WTC11 (cell line): ENCODE data around the gene UGDH. TPM values are rescaled to one million over a fixed set of nuclear protein-coding genes. Genes with fewer than 3 reads are reported as not detected.

ENCODE experiments used
- ATAC-seq: fragments of 200-7000 bp; cut with Tn5 transposase; 2 replicates; pipeline ENCODE4 v1.10.0; 2021; ENCODE audit warnings: mild to moderate bottlenecking, moderate library complexity
- CTCF ChIA-PET: fragments of 300-600 bp; sonication (Branson Sonifier 250); formaldehyde crosslinking; loops from one replicate; lab custom pipeline; 2021; ENCODE audit warnings: antibody characterized with exemption; lab: Charles Lee
- POLR2A ChIA-PET: fragments of 350-600 bp; sonication (Branson Sonifier 250); formaldehyde crosslinking; loops from one replicate; lab custom pipeline; 2021; ENCODE audit warnings: antibody characterized with exemption; lab: Charles Lee
- DNase-seq: peaks from one replicate; pipeline ENCODE4 v3.0.0; 2021; ENCODE audit warnings: low spot score
- H3K27ac Mint-ChIP-seq: 2 replicates; pipeline ENCODE4 v1.8.0; 2021; ENCODE audit warnings: mixed read lengths
- H3K27me3 Mint-ChIP-seq: 2 replicates; pipeline ENCODE4 v1.8.0; 2021; ENCODE audit warnings: low read depth, mild to moderate bottlenecking, moderate library complexity, mixed read lengths
- H3K36me3 Mint-ChIP-seq: 2 replicates; pipeline ENCODE4 v1.8.0; 2021; ENCODE audit warnings: mixed read lengths
- H3K4me1 Mint-ChIP-seq: 2 replicates; pipeline ENCODE4 v1.8.0; 2022; ENCODE audit warnings: mixed read lengths
- H3K4me3 Mint-ChIP-seq: 2 replicates; pipeline ENCODE4 v1.8.0; 2021; ENCODE audit warnings: mild to moderate bottlenecking, moderate library complexity, mixed read lengths
- H3K9me3 Mint-ChIP-seq: 2 replicates; pipeline ENCODE4 v1.8.0; 2021; ENCODE audit warnings: mixed read lengths
- ATF1 ChIP-seq: sonication (generic); formaldehyde crosslinking; IDR thresholded peaks from 2 replicates; pipeline ENCODE4 v1.8.1; 2023; ENCODE audit warnings: mild to moderate bottlenecking, moderate library complexity, missing genetic modification reagents
- ETV6 ChIP-seq: sonication (generic); formaldehyde crosslinking; IDR thresholded peaks from 2 replicates; pipeline ENCODE4 v1.8.1; 2022; ENCODE audit warnings: mild to moderate bottlenecking, missing genetic modification reagents
- HMGA2 ChIP-seq: fragments of 250-450 bp; sonication (Bioruptor Pico); IDR thresholded peaks from 2 replicates; pipeline ENCODE4 v1.4.0; 2021; ENCODE audit warnings: mild to moderate bottlenecking, moderate library complexity
- IRF2 ChIP-seq: sonication (generic); formaldehyde crosslinking; IDR thresholded peaks from 2 replicates; pipeline ENCODE4 v1.8.0; 2022; ENCODE audit warnings: low read depth, missing genetic modification reagents, borderline replicate concordance
- JUN ChIP-seq: sonication (generic); formaldehyde crosslinking; IDR thresholded peaks from 2 replicates; pipeline ENCODE4 v1.8.0; 2023; ENCODE audit warnings: mild to moderate bottlenecking, missing genetic modification reagents
- MXD4 ChIP-seq: fragments of 250-450 bp; sonication (Bioruptor Pico); IDR thresholded peaks from 2 replicates; pipeline ENCODE4 v1.8.0; 2021; ENCODE audit warnings: mild to moderate bottlenecking, moderate library complexity, borderline replicate concordance
- NFE2L1 ChIP-seq: sonication (generic); formaldehyde crosslinking; IDR thresholded peaks from 2 replicates; pipeline ENCODE4 v1.8.1; 2023; ENCODE audit warnings: missing genetic modification reagents
- PRRX2 ChIP-seq: fragments of 250-450 bp; sonication (Bioruptor Pico); IDR thresholded peaks from 2 replicates; pipeline ENCODE4 v1.8.0; 2021; ENCODE audit warnings: mild to moderate bottlenecking
- RELA ChIP-seq: sonication (generic); formaldehyde crosslinking; IDR thresholded peaks from 2 replicates; pipeline ENCODE4 v1.8.1; 2022; ENCODE audit warnings: missing genetic modification reagents, mild to moderate bottlenecking, borderline replicate concordance
- ZNF232 ChIP-seq: sonication (generic); formaldehyde crosslinking; IDR thresholded peaks from 2 replicates; pipeline ENCODE4 v1.8.0; 2022; ENCODE audit warnings: mild to moderate bottlenecking, missing genetic modification reagents
- ZNF423 ChIP-seq: fragments of 250-450 bp; sonication (Bioruptor Pico); IDR thresholded peaks from 2 replicates; pipeline ENCODE4 v2.1.2; 2022; ENCODE audit warnings: mild to moderate bottlenecking, moderate library complexity
- total RNA-seq: library from RNA; stranded (reverse); gene quantifications from 3 replicates; pipeline ENCODE4 v1.2.3, GENCODE V29; 2021
- TF ChIP-seq, protein P1 (sequence below): sonication (generic); formaldehyde crosslinking; IDR thresholded peaks from 2 replicates; pipeline ENCODE4 v1.8.0; 2022; ENCODE audit warnings: mild to moderate bottlenecking, missing genetic modification reagents
- TF ChIP-seq, protein P2 (sequence below): sonication (generic); formaldehyde crosslinking; IDR thresholded peaks from 2 replicates; pipeline ENCODE4 v1.8.0; 2022; ENCODE audit warnings: mild to moderate bottlenecking, missing genetic modification reagents
- TF ChIP-seq, protein P3 (sequence below): sonication (generic); formaldehyde crosslinking; IDR thresholded peaks from 2 replicates; pipeline ENCODE4 v1.8.0; 2023; ENCODE audit warnings: mild to moderate bottlenecking, missing genetic modification reagents
- TF ChIP-seq, protein P4 (sequence below): sonication (generic); formaldehyde crosslinking; IDR thresholded peaks from 2 replicates; pipeline ENCODE4 v1.8.1; 2023; ENCODE audit warnings: mild to moderate bottlenecking, missing genetic modification reagents
- TF ChIP-seq, protein P5 (sequence below): sonication (generic); formaldehyde crosslinking; IDR thresholded peaks from 2 replicates; pipeline ENCODE4 v1.8.1; 2023; ENCODE audit warnings: mild to moderate bottlenecking, missing genetic modification reagents, borderline replicate concordance
- TF ChIP-seq, protein P6 (sequence below): sonication (generic); formaldehyde crosslinking; IDR thresholded peaks from 2 replicates; pipeline ENCODE4 v1.8.0; 2022; ENCODE audit warnings: mild to moderate bottlenecking, missing genetic modification reagents
- TF ChIP-seq, protein P7 (sequence below): fragments of 250-450 bp; sonication (Bioruptor Pico); conservative IDR thresholded peaks from 2 replicates; pipeline ENCODE4 v1.9.0; 2021; ENCODE audit warnings: mild to moderate bottlenecking

UGDH gene
- total RNA-seq, 1 experiment from 2014 or later: 97.5 TPM

DNA sequence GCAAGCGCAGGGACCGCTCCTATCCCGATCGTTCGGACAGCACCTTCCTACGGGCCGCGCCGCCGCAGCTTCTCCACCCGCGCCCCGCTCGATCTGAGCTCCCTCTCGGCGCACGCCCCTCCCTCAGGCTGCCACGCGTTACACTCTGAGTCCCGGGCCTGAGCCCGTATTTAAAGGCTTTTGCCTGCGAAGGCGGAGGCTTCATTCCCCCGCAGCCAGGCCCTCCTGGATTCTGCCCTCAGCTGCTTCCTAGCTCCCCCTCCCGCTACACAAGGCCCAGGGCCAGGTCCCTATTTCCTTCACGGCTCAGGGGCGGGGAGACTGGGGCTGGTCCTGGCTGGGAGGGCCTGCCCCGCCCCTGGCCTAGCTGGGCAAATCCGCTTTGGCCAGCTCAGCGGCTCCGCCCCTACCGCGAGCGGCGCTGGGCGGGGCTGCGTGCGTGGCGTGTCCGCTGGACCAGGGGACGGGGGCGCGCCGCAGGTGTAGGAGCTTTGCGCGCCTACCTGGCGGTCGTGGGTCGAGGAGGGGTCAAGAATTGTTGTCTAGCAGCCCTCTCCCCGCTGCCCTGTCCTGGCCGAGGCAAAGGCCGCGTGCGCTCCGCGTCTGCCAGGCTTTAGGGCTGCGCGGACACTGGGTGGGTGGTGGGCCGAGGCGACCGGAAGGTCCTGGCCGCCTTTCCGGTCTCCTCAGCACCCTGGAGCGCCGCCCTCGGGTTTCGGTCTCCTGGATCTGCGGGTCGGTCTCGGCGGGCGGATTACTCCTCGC, at the start of gene UGDH (continued):
- peak; percentile 87; the same call in 1 of the 2 replicates for TF ChIP-seq ETV6 (CRISPR knock-in tag)
- no peak for TF ChIP-seq IRF2 (CRISPR knock-in tag)
- TF ChIP-seq, protein P1, sequence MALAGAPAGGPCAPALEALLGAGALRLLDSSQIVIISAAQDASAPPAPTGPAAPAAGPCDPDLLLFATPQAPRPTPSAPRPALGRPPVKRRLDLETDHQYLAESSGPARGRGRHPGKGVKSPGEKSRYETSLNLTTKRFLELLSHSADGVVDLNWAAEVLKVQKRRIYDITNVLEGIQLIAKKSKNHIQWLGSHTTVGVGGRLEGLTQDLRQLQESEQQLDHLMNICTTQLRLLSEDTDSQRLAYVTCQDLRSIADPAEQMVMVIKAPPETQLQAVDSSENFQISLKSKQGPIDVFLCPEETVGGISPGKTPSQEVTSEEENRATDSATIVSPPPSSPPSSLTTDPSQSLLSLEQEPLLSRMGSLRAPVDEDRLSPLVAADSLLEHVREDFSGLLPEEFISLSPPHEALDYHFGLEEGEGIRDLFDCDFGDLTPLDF (CRISPR knock-in tag): no peak
- peak; percentile 64 for TF ChIP-seq ZNF423 (CRISPR knock-in tag)
- TF ChIP-seq JUN (CRISPR knock-in tag): peak; percentile 78
- TF ChIP-seq, protein P2, sequence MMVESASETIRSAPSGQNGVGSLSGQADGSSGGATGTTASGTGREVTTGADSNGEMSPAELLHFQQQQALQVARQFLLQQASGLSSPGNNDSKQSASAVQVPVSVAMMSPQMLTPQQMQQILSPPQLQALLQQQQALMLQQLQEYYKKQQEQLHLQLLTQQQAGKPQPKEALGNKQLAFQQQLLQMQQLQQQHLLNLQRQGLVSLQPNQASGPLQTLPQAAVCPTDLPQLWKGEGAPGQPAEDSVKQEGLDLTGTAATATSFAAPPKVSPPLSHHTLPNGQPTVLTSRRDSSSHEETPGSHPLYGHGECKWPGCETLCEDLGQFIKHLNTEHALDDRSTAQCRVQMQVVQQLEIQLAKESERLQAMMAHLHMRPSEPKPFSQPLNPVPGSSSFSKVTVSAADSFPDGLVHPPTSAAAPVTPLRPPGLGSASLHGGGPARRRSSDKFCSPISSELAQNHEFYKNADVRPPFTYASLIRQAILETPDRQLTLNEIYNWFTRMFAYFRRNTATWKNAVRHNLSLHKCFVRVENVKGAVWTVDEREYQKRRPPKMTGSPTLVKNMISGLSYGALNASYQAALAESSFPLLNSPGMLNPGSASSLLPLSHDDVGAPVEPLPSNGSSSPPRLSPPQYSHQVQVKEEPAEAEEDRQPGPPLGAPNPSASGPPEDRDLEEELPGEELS (CRISPR knock-in tag): peak; percentile 73; the same call in 1 of the 2 replicates
- TF ChIP-seq MXD4 (CRISPR knock-in tag): no peak
- no peak for TF ChIP-seq HMGA2 (CRISPR knock-in tag)
- TF ChIP-seq, protein P3, sequence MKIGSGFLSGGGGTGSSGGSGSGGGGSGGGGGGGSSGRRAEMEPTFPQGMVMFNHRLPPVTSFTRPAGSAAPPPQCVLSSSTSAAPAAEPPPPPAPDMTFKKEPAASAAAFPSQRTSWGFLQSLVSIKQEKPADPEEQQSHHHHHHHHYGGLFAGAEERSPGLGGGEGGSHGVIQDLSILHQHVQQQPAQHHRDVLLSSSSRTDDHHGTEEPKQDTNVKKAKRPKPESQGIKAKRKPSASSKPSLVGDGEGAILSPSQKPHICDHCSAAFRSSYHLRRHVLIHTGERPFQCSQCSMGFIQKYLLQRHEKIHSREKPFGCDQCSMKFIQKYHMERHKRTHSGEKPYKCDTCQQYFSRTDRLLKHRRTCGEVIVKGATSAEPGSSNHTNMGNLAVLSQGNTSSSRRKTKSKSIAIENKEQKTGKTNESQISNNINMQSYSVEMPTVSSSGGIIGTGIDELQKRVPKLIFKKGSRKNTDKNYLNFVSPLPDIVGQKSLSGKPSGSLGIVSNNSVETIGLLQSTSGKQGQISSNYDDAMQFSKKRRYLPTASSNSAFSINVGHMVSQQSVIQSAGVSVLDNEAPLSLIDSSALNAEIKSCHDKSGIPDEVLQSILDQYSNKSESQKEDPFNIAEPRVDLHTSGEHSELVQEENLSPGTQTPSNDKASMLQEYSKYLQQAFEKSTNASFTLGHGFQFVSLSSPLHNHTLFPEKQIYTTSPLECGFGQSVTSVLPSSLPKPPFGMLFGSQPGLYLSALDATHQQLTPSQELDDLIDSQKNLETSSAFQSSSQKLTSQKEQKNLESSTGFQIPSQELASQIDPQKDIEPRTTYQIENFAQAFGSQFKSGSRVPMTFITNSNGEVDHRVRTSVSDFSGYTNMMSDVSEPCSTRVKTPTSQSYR (CRISPR knock-in tag): peak; percentile 42; the same call in 1 of the 2 replicates
- TF ChIP-seq NFE2L1: peak; percentile 24; the same call in 1 of the 2 replicates
- TF ChIP-seq, protein P4, sequence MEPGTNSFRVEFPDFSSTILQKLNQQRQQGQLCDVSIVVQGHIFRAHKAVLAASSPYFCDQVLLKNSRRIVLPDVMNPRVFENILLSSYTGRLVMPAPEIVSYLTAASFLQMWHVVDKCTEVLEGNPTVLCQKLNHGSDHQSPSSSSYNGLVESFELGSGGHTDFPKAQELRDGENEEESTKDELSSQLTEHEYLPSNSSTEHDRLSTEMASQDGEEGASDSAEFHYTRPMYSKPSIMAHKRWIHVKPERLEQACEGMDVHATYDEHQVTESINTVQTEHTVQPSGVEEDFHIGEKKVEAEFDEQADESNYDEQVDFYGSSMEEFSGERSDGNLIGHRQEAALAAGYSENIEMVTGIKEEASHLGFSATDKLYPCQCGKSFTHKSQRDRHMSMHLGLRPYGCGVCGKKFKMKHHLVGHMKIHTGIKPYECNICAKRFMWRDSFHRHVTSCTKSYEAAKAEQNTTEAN (CRISPR knock-in tag): no peak

DNA sequence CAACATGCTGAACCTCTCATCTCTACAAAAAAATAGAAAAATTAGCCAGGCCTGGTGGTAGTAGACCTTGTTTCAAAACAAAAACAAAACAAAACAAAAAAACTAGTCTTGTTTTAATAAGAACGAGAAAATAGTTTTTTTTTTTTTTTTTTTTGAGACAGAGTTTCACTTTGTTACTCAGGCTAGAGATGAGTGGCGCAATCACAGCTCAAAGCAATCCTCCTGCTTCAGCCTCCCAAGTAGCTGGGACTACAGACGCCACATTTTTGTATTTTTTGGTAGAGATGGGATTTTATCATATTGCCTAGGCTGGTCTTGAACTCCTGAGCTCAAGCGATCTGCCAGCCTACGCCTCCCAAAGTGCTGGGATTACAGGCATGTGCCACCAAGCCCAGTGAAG, 47.7 kb upstream of the UGDH start:
- no peak for ATAC-seq
- no peak overlapping the region for H3K27ac Mint-ChIP-seq
- H3K4me3 Mint-ChIP-seq: no peak overlapping the region
- peaks cover 5% of the 10 kb centered on the region; the same call in 1 of the 2 replicates for H3K4me1 Mint-ChIP-seq
- POLR2A ChIA-PET: interaction anchor here (0.6 to 0.9 kb wide), 3 partner anchors 63 to 234 kb away, joined by 3 to 4 read pairs (median 3); partner anchors contain the start of gene SMIM14
- no peak for DNase-seq
- peaks cover 7% of the 10 kb centered on the region; the same call in 1 of the 2 replicates for H3K36me3 Mint-ChIP-seq
- H3K27me3 Mint-ChIP-seq: no peaks in the 10 kb centered on the region
- no peaks in the 10 kb centered on the region for H3K9me3 Mint-ChIP-seq
- CTCF ChIA-PET: no interaction called here
- TF ChIP-seq, protein P4 (CRISPR knock-in tag): no peak
- TF ChIP-seq ZNF232 (CRISPR knock-in tag) (no peak), RELA (CRISPR knock-in tag) (no peak), PRRX2 (CRISPR knock-in tag) (no peak), ATF1 (CRISPR knock-in tag) (no peak)
- TF ChIP-seq, protein P5, sequence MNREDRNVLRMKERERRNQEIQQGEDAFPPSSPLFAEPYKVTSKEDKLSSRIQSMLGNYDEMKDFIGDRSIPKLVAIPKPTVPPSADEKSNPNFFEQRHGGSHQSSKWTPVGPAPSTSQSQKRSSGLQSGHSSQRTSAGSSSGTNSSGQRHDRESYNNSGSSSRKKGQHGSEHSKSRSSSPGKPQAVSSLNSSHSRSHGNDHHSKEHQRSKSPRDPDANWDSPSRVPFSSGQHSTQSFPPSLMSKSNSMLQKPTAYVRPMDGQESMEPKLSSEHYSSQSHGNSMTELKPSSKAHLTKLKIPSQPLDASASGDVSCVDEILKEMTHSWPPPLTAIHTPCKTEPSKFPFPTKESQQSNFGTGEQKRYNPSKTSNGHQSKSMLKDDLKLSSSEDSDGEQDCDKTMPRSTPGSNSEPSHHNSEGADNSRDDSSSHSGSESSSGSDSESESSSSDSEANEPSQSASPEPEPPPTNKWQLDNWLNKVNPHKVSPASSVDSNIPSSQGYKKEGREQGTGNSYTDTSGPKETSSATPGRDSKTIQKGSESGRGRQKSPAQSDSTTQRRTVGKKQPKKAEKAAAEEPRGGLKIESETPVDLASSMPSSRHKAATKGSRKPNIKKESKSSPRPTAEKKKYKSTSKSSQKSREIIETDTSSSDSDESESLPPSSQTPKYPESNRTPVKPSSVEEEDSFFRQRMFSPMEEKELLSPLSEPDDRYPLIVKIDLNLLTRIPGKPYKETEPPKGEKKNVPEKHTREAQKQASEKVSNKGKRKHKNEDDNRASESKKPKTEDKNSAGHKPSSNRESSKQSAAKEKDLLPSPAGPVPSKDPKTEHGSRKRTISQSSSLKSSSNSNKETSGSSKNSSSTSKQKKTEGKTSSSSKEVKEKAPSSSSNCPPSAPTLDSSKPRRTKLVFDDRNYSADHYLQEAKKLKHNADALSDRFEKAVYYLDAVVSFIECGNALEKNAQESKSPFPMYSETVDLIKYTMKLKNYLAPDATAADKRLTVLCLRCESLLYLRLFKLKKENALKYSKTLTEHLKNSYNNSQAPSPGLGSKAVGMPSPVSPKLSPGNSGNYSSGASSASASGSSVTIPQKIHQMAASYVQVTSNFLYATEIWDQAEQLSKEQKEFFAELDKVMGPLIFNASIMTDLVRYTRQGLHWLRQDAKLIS (CRISPR knock-in tag): no peak
- TF ChIP-seq, protein P6, sequence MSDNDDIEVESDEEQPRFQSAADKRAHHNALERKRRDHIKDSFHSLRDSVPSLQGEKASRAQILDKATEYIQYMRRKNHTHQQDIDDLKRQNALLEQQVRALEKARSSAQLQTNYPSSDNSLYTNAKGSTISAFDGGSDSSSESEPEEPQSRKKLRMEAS (CRISPR knock-in tag): no peak
- TF ChIP-seq, protein P7, sequence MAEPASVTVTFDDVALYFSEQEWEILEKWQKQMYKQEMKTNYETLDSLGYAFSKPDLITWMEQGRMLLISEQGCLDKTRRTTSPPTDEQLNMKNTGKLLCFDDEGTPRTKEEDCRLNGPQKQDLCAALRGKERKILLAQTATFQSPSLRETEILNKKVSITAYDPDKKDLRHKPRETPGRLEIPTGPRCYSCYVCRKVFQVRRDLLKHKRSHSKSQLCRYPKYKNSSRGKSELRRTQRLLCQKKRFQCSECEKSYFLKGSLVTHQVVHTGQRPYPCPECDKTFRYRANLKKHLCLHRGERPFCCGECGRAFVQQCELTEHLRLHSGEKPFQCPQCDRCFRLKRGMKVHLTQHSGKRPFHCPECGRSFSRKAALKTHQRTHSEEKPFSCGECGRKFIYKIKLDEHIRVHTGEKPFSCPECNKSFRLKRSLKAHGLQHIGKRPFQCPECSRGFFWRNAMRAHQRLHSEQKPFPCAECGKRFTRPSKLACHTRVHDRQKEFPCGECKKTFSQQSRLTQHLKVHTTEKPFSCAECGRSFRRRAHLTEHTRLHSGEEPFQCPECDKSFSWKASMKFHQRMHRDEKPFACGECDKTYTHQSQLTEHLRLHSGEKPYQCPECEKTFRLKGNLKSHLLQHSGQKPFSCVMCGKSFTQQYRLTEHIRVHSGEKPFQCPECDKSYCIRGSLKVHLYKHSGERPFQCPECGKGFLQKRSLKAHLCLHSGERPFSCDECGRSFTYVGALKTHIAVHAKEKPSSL (CRISPR knock-in tag): no peak
